HuH-7 (cell line): ENCODE measurements around the gene OR8D4.
"Not testable (repeated sequence)": the region's sequence is repeated elsewhere in the genome, so short reads cannot be mapped to it uniquely, and the experiment has no call there.

ENCODE experiments used
- DNase-seq: peaks from one replicate; pipeline ENCODE4 v3.0.0; 2011; ENCODE audit warnings: low spot score

The OR8D4 gene

DNA sequence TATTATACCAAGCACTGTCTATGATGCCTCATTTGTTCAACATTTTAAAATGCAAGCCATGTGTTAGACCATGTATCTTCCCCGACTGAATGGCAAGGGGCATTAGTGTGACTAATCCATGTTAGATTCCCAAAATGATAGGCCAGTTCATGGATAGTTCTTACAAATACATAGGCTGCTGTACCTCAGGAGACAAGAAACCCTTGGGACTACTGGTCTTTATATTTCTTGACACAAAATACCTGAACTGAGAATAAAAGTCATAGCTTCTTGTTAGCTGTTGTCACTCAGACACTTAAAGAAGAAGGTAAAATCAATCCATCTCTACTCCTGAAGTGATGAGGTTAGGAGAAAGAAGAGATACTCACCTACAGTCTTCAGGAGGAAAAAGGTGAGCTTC, at the start of gene OR8D4:
Gene OR8D4 (plus strand): TSS at position 301 of the 400 bp plus-strand sequence. CDS start 4,265 bp downstream, outside the sequence.
- DNase-seq = no peak

DNA sequence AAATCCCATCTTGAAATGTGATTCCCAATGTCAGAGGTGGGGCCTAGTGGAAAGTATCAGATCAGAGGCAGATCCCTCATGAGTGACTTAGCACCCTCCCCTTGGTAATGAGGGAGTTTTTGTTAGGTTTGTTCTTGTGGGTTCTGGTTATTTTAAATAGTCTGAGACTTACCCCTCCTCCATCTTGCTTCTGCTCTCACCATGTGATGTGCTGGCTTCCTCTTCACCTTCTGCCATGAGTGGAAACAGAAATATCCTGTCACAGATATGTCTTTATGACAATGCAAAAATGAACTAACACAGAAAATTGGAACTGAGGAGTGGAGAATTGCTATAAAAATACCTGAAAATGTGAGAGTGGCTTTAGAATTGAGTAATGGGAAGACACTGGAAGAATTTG, 49.6 kb upstream of the OR8D4 start:
- DNase-seq = no peak

DNA sequence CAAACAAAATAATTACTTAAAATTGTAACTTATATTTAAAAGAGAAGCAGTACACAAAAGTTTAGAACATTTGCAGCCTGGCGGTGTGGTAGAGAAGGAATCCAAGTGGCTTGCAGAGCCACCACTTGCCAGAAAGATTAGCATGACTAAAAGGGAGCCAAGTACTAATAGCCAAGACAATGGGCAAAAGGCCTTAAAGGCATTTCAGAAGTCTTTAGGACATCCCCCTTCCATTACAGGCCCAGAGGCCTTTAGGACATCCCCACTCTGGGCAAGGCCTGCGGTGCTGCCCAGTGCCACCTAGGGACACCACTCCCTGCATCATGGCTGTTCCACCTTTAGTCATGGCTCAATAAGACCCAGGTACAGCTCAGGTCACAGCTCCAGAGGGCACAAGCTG, 48.9 kb upstream of the OR8D4 start:
- DNase-seq = no peak

DNA sequence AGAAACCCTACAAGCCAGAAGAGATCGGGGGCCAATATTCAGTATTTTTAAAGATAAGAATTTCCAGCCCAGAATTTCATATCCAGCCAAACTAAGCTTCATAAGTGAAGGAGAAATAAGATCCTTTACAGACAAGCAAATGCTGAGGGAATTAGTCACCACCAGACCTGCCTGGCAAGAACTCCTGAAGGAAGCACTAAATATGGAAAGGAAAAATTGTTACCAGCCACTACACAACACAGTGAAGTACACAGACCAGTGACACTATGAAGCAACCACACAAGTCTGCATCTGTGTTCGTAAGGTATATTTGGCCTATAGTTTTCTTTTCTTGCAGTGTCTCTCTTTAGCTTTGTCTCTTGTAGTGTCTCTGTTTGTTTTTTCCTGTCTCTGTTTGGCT, 45.5 kb upstream of the OR8D4 start:
- DNase-seq = no peak

GRCh38 chr11:123859731-123860130, 42.2 kb upstream of the OR8D4 start:
- DNase-seq = no peak

DNA sequence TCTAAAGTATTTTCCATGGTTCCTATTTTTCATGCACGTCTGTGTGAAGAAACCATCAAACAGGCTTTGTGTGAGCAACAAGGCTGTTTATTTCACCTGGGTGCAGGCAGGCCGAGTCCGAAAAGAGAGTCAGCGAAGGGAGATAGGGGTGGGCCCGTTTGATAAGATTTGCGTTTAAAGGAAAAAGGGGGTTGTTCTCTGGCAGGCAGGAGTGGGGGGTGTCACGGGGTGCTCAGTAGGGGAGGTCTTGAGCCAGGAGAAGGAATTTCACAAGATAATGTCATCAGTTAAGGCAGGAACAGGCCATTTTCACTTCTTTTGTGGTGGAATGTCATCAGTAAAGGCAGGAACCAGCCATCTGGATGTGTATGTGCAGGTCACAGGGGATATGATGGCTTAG, 36.7 kb upstream of the OR8D4 start:
- DNase-seq = not testable (repeated sequence)

DNA sequence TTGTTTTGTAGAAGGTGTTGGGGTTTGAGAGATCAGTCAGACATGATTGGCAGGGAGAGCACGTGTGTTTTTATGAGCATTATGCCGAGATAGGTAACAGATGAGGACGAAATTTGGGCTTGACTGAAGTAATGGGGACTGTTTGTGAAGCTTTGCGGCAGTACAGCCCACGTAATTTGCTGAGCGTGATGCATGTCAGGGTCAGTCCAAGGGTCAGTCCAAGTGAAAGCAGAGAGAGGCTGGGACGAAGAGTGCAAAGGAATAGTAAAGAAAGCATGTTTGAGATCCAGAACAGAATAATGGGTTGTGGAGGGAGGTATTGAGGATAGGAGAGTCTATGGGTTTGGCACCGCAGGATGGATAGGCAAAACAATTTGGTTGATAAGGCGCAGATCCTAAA, 34.2 kb upstream of the OR8D4 start:
- DNase-seq = not testable (repeated sequence)

DNA sequence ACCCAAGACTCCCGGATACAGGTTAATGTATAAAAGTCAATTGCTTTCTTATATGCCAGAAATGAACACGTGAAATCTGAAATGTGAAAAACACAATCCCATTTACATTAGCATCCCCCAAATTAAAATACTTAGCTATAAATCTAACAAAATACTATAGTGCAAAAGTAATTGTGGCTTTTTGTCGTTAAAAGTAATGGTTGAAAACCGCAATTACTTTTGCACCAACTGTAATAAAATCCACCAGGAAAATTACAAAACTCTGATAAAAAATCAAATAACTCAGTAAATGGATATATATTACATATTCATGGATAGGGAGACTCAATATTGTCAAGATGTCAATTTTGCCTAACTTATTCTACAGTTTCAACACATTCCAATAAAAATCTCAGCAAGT, 21.1 kb upstream of the OR8D4 start:
- DNase-seq = no peak

DNA sequence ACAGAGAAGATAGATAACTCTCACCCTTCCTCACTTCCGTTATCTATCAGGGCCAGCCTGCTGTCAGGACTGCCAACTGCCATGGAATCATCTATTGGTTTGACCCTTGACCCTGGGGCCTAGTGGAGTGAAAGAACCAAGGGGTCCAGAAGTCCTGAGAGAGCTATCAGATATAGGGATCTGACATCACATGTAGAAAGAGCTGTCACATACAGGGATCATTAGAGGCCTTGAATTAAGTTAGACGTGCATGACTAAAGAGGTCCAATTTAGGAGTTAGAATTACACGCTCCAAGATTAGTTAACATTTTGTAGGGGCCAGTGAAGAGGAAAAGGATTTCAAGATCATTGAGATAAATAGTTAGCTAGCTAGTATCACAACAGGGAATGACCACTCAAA, 16.4 kb upstream of the OR8D4 start, which contains the start of gene TMEM225:
Gene TMEM225 (minus strand): TSS at position 101 of the 400 bp plus-strand sequence. CDS start 245 bp downstream, outside the sequence.
- no peak for DNase-seq

DNA sequence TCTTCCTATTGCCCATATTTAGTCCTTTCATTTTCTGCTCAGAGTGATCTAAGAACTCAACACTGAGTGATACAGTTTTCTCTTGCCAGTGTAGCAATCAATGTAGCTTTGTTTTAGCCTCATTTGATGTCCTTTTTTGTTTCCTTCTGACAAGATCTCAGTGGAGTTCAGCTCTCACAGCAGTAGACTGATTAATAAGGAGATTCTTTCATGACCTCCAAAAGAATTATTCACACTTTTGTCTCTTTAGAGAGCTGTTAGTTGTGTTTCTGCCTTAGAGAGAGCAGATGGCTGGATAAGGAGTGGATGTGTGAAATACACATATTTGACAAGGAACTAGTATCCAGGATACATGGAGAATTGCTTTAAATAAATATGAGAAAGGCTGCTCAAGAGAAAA, 9.9 kb upstream of the OR8D4 start:
- DNase-seq = no peak

DNA sequence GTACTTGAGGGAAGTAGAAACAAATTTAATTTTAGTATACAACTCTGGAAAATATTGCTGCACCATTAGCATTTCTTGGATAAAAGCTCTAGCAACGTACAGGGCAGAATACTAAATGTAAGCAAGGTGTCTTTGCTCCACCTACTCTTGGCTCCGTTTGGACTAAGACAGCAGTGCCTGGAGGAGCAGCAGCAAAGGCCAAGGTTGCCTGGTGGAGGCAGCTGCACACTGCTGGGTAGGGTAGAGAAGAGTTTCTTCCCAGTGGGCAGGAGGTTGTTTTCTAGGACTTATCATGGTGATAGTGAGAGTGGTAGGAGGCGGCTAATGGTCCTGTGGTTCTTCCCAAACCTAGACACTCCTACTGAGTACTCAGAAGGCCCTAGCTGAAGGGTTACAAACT, 2.2 kb upstream of the OR8D4 start:
- no peak for DNase-seq

DNA sequence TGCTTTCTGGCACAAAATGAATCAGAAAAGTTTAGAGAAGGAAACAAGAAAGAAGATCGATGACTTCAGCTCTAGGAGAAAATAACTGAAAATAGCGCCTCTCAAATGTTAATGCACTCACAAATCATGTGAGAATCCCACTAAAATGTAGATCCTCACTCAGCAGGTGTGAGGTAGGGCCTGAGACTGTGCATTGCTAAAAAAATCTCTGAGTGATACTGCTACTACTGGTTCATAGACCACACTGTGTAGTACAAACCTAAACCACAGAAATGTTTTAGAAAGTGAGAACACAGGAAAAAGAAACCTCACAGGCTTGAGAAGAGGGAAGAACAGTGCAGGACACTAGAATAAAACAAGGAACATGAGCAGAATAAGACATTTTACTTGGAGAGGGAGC, 2.0 kb downstream of the OR8D4 start:
- DNase-seq = no peak

- DNase-seq = no peak
These were observed 3.0 kb downstream of the OR8D4 start for GRCh38 chr11:123904932-123905331.

GRCh38 chr11:123905826-123906225, 3.9 kb downstream of the OR8D4 start:
- no peak for DNase-seq

DNA sequence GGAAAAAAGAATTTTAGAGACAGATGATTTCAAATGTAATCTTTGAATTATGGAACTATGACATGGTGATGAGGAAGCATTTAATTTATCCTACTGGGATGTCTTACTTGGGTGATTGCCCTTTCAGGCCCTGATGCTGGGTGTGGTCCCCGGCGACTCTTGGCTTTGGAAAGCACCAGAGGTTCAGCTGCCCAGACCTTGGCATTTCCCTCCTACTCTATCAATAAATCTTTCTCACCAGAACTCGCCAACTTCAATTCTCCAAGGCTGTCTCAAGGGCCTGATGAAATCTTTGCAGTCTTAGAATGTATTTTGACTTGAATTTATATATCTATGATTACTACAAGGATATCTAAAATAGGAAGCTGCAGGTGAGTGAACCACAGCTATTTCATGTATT, 19.0 kb downstream of the OR8D4 start:
- DNase-seq = no peak

- DNase-seq = no peak
These were observed 22.1 kb downstream of the OR8D4 start for GRCh38 chr11:123924027-123924426.

DNA sequence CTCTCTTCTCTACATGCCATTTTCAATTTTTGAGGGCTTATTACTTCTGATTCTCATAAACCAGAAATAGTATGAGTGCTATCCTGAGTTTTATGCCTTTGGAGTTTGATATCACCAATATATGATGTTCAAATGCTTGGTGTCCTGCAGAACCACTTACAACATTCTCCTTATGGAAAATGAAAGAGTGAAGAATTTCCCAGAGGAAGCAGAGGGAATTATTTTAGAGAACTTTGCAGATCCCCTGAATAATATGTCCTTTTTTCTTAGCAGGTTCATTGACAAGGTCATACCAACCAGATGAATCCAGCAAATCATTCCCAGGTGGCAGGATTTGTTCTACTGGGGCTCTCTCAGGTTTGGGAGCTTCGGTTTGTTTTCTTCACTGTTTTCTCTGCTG, 37.4 kb downstream of the OR8D4 start, which contains the start of gene OR4D5:
Gene OR4D5 (plus strand): TSS at position 301 of the 400 bp plus-strand sequence. CDS start 0 bp downstream, at position 301.
- DNase-seq = no peak

DNA sequence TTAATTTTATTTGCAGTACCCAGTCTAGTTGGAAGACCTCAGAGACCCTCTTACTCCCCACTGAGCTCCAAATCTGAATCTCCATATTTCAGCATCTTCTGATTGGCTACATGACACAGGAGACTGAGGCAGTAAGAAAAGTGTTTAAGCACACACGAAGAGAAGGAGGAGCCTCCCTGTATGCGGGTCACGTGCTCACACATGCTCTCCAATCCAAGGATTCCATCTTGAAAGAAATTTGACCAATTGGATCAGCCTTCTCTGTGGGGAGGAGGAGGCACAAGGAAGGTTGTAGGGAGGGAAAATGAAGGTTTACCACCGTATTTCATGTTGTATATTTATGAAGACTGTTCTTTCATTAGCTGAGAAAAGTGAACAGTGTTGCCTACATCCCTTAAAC, 40.4 kb downstream of the OR8D4 start:
- no peak for DNase-seq

- no peak for DNase-seq
These were observed 41.8 kb downstream of the OR8D4 start, which contains the start of gene OR6T1 for GRCh38 chr11:123943738-123944137. Gene OR6T1 (minus strand): TSS chr11:123943838. CDS start chr11:123943838, 0 bp downstream.

DNA sequence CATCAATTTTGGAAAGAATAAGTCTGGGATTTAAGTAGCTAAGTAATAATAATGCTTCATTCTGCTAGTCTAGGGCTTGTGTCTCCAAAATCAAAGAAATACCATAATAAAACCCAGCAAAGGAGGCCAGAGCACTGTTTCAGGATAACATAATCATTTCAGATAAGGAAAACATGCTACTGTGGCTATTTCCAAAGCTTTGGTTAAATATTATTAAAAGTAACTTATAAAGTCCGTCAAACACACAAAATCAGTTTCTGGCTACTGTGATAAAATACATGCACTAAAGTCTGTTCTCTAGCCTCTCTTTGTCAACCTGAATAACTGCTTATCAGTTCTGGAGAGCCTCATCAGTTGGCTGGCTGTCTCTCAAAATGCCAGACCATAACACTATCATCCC, 43.2 kb downstream of the OR8D4 start:
- no peak for DNase-seq

DNA sequence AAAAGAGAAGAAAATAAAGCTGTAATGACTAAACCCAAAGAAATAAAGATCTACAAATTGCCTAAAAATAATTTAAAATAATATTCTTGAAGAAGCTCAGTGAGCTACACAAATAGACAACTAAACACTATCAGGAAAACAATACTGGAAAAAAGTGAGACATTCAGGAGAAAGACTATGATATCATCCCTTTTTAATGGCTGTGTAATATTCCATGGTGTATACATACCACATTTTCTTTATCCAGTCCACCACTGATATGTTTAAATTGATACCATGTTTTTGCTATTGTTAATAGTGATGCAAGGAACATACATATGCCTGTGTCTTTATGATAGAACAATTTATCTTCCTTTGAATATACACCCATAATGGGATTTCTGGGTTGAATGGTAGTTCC, 54.8 kb downstream of the OR8D4 start:
- no peak for DNase-seq
